Stimulated activated naive CD4-positive, alpha-beta T cell treated with Interleukin-2 at 50 U/mL for 16 hours (primary cell): ENCODE results near the gene MAP3K10.

ENCODE experiments used
- DNase-seq: peaks from one replicate; lab custom pipeline; 2025; lab: John Stamatoyannopoulos, UW

Gene MAP3K10

DNA sequence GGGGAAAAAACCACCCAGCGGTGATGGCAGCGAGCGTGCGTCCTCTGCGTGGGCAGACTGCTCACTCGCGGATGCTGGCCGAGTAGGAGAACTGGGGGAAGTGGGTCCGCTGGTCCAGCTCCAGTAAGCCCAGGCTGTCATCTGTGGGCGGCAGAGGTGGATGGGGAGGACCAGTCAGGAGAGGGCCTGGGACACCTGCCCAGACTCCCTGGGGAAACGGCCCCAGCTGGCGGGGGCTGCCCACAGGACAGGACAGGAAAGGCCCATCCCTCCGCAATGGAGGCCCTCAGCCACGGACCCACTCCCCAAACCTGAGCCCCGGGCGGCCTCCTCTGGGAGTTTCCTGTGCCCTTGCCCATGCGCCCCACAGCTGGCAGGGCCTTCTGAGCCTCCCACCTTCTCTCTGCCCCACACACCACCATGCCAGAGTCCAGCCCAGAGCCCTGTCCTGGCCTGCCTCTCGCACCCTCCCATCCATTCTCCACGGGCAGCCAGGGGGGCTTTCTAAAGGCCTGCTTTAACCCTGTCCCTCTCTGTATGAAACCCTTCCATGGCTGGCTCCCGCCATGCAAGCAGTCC, 42.7 kb downstream of the MAP3K10 start:
- DNase-seq = no peak

- DNase-seq = no peak
Measured at GRCh38 chr19:40234429-40235237, 43.4 kb downstream of the MAP3K10 start.

DNA sequence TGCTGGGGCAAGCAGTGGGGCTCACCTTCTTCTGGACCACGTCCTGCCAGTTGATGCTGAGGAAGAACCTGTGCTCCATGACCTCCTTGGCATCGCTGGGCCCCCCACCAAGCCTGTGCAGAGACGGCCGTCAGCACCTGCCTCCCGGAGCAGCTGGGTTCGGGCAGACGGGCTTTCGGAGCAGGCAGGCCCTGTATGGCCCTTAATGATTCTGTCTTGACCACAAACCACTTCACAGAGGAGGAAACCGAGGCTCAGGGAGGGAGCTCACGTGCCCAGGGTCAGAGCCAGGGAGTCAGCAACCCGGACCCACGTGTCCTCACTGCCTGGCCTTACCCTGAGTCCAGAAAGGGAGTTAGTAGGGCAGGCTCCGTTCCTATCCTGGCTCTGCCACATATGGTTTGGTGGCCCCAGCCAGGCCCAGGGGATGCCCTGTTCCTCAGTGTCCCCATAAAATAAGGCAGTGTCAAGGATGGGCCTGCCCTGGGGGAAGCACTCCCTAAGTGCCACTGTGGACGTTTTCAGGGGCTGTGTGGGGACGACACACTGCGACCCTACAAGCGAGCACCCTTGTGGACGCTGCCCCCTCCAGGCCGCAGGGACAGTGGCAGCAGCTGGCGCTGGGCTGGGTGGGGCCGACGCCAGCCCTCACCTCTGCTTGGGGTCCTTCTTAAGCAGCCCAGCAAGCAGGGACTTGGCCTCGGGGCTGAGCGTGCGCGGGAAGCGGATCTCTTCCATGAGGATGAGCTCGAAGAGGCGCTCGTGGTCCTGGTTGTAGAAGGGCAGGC, 44.2 kb downstream of the MAP3K10 start:
- no peak for DNase-seq

- no peak for DNase-seq
Measured at GRCh38 chr19:40236026-40236355, 44.8 kb downstream of the MAP3K10 start.

DNA sequence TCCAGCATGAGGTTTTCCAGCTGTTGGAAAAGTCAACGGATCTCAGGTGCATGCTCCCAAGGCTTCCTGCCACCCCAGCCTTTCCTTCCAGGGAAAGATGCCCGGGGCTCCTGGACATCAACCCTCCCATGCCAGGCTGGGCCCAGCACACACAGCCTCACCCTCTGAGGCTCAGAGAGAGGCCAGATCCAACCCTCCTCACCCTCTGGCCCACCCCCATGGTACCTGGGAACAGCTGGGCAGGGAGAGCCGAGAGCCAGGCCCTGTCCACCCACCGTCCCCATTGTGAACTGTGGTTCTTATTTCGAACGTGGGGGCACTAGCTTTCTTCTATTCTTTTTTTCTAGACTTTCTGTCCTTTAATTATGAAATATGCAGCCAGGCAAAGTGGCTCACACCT, 45.1 kb downstream of the MAP3K10 start:
- no peak for DNase-seq

GRCh38 chr19:40237791-40238190, 46.6 kb downstream of the MAP3K10 start:
- no peak for DNase-seq

- DNase-seq = no peak
Measured at GRCh38 chr19:40238775-40239174, 47.5 kb downstream of the MAP3K10 start.

DNA sequence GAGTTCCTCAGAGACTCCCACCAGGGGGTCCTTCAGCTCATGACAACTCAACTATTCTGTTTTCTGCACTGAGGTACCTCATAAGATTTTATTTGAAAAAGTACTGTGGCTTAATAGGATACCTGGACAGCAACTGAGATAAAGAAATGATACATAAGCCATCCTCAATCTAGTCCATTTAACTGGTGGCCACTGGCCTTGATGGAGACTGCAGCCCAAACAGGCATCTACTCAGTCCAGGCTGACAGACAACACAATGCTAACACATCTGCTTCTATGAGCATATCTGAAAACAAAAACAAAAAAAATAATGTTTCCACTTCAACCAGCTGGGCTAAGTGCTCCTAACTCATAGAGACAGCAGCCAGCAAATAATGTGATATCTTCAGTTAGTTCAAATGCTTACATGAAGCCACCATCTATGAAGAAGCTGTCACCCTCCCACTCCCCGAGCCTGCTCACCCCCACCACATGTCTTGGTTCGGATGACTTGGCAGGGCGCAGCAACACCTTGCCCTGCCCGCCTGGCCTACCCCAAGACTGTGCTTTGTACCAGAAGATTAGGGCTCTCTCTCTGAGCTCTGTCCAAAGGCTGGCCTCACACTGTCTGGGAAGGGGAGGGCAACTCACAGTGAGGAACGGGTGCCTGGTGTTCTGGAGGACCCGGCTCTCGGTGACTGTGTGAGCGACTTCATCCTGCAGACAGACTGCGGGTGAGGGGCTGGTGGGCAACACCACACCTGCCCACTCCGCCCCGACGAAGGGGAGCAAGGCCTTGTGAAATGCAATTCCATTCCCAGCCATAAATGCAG, 48.4 kb downstream of the MAP3K10 start:
- no peak for DNase-seq

DNA sequence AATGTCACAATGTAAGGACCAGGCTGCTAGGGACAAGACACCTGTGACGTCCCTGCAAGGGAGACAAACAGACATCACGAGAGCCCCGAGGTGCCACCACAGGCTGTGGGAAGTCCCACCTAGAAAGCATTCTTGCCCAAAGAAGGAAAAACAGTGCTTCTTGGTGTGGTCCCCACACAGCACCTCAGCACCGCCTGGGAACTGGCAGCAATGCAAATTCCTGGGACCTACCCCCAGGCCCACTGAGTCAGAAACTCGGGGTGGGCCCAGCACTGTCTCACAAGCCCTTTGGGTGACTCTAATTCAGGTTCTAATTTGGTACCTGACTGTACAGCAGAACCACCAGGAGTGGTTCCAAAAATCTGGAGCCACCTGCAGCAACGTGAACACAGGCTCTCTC, 49.1 kb downstream of the MAP3K10 start:
- DNase-seq = no peak

GRCh38 chr19:40241125-40241808, 50.0 kb downstream of the MAP3K10 start:
- no peak for DNase-seq

DNA sequence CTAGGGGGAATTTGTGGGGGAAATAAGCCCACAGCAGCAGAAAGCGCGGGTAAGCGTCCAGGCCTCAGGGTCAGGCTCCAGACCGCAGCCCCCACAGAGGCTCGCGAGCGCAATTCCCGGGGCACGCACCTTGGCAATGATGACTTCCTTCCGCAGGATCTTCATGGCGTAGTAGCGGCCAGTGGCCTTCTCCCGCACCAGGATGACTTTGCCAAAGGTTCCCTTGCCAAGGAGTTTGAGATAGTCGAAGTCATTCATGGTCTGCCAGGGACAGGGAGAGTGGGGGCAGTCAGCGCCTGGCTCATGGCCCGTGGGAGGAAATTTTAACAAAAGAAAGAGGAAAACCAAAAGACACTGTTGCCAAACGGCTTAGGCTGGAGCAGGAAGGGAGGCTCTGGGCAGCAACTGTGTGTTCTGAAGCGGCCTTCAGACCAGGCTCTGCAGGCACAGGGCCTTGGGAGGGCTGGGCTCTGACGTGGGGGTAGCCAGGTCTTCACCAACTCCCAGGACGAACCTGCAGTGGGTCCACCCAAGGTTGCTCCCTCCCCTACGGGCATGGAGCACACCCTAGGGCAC, 50.7 kb downstream of the MAP3K10 start:
- DNase-seq = no peak

- DNase-seq = no peak
Measured at GRCh38 chr19:40242480-40242879, 51.3 kb downstream of the MAP3K10 start.

DNA sequence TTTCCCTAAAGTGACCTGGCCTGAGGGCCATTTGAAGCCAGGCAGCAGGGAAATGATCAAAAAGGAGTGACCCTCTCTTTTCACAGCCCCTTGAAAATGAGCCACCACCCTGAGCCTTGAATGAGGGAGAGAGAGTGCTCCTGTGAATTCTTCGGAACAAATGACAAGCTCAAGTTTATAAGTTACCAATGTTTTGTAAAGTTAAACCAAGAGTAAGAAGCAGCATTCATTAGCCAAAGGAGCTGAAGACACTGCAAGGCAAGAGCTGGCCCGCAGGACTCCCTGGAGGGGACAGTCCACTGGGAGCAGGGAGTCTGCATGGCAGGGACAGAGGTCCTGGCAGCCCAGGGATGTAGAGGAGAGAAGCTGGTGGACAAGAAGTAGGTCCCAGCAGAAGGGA, 52.0 kb downstream of the MAP3K10 start:
- no peak for DNase-seq

DNA sequence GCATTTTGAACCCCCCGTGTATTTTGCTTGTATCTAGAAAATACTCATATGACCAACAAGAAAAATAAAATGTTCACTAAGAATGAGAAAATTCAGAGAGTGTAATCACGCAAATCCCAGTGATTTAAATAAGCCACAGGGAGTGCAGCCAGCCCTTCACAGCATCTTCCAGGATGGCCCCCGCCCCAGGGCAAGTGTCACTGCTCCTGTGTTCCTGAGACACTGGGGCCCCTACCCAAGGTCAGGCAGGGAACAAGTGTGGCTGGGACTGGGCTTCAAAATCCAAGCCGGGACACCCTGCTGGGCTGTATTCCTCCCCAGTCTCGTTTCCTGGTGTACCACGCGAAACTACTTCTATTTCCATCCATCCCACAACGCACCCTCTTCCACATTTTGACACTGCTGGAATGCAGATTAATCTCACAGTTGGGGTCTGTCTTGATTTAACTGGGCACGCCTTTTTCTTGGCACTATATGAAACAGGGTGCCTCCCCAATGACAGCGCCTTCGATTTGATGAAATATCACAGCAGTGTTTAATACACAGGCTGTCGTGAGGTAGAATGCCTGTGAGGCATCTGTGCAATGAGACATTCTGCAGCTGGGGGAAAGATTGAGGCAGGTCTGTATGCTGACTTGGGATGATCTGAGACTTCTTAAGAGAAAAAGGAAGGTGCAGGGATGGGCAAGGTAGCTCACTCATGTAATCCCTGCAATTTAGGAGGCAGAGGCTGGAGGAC, 53.5 kb downstream of the MAP3K10 start:
- no peak for DNase-seq

- DNase-seq = no peak
Measured at GRCh38 chr19:40245506-40246128, 54.4 kb downstream of the MAP3K10 start.

DNA sequence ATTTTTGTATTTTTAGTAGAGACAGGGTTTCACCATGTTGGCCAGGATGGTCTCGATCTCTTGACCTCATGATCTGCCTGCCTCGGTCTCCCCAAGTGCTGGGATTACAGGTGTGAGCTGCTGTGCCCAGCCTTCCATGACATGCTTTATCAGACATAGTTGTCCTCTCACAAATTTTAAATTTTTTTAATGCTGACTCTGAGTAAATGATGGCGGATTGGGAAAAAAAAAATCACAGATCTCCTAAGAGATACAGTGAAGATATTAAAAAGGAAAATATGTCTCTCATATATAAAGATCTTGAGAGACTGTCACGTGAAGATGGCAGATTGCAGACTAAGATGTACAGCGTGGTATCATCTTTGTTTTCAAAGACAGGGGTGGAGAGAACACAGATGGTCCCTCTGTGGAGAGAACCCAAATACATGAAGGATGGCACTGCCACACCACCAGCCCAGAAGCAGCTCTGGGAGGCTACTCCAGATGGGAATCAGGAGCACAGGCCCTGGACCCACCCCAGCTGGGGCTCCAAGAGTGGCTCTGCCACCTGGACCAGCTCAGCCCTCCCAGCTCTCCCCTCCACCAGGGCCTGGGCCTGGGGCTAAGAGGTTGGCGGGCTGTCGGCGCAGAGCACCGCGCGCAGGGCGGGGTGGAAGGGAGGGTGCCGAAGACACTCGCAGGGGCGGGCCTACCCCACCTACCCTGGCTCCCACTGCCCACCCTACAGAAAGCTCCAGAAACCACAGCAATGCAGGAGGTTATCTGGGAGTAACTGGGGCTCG, 55.3 kb downstream of the MAP3K10 start:
- DNase-seq = no peak

DNA sequence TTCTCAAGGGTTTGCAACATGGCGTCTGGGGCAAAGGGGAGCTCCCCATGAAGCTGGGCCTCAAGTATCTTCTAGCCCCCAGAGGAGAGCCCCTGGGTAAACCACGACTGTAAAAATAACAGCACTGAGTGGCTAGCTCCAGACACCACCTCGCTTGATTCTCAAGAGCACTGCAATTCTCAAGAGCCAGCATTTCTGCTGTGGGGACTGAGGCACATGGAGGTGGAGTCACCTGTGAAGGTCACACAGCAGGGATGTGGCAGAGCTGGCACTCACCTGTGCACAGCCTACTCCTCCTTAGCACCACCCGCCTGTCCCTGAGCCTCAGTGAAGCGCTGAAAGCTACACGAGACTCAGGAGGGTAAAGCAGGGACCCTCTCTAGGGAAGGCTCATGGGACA, 56.0 kb downstream of the MAP3K10 start:
- DNase-seq = no peak

- no peak for DNase-seq
Measured at GRCh38 chr19:40247735-40248262, 56.6 kb downstream of the MAP3K10 start.

DNA sequence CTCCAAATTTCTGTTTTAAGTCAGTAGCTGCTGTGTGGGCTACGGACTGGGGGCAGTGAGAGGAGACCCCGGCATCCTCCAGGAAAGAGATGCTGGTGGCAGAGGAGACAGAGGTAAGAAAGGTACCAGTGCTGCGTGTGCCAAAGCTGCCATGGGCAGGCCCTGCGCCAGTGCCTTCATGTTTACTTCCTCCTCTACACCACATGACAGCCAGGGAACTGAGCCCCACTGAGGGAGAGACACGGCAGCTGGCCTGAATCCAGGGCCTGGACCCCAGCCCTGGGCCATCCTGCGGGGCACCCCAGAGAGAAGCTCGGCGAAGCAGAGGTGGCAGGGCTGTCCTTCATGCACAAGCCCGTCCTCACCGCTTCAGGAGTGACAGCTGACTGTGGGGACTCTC, 58.0 kb downstream of the MAP3K10 start:
- no peak for DNase-seq
